Activated naive CD8-positive, alpha-beta T cell (primary cell): ENCODE measurements around the gene UROS.

ENCODE experiments used
- H3K27ac Mint-ChIP-seq: one replicate; pipeline ENCODE4 v1.8.0; 2021; ENCODE audit warnings: mixed read lengths
- H3K27me3 Mint-ChIP-seq: one replicate; pipeline ENCODE4 v1.8.0; 2021; ENCODE audit warnings: mixed read lengths
- H3K36me3 Mint-ChIP-seq: one replicate; pipeline ENCODE4 v1.8.0; 2021; ENCODE audit warnings: mixed read lengths
- H3K4me1 Mint-ChIP-seq: one replicate; pipeline ENCODE4 v1.8.0; 2021; ENCODE audit warnings: low read depth, mixed read lengths
- H3K4me3 Mint-ChIP-seq: one replicate; pipeline ENCODE4 v1.8.0; 2021; ENCODE audit warnings: mild to moderate bottlenecking, mixed read lengths
- H3K9me3 Mint-ChIP-seq: one replicate; pipeline ENCODE4 v1.8.0; 2021; ENCODE audit warnings: low read depth, mixed read lengths

UROS gene

GRCh38 chr10:125822878-125823662, at the start of gene UROS, which contains the start of gene BCCIP:
UROS (minus strand) TSS chr10:125823258; CDS start chr10:125816499, 6,759 bp downstream.
BCCIP (plus strand) TSS chr10:125823546; CDS start chr10:125823558, 12 bp downstream.
- Mint-ChIP-seq H3K27me3 (no peaks in the 10 kb centered on the region), H3K4me3 (peak within 1 kb of the TSS; percentile 89), H3K27ac (peak within 1 kb of the TSS; percentile 83), H3K4me1 (peaks cover 21% of the 10 kb centered on the region), H3K36me3 (peaks cover 4% of the 10 kb centered on the region), H3K9me3 (no peaks in the 10 kb centered on the region)

GRCh38 chr10:125871338-125871737, 48.3 kb upstream of the UROS start:
- H3K27me3 Mint-ChIP-seq, result no peaks in the 10 kb centered on the region
- H3K4me3 Mint-ChIP-seq, result no peak overlapping the region
- H3K36me3 Mint-ChIP-seq, result peaks cover 15% of the 10 kb centered on the region
- H3K27ac Mint-ChIP-seq, result no peak overlapping the region
- peaks cover 3% of the 10 kb centered on the region for H3K9me3 Mint-ChIP-seq
- no peaks in the 10 kb centered on the region for H3K4me1 Mint-ChIP-seq

GRCh38 chr10:125868372-125868975, 45.4 kb upstream of the UROS start:
- Mint-ChIP-seq H3K27me3 (no peaks in the 10 kb centered on the region), H3K4me3 (no peak overlapping the region), H3K36me3 (peaks cover 4% of the 10 kb centered on the region), H3K27ac (no peak overlapping the region), H3K9me3 (no peaks in the 10 kb centered on the region), H3K4me1 (no peaks in the 10 kb centered on the region)

- no peaks in the 10 kb centered on the region for H3K9me3 Mint-ChIP-seq
- H3K4me3 Mint-ChIP-seq, result no peak overlapping the region
- H3K27ac Mint-ChIP-seq, result no peak overlapping the region
- H3K4me1 Mint-ChIP-seq, result no peaks in the 10 kb centered on the region
- peaks cover 4% of the 10 kb centered on the region for H3K36me3 Mint-ChIP-seq
- no peaks in the 10 kb centered on the region for H3K27me3 Mint-ChIP-seq
These were observed 43.5 kb upstream of the UROS start for GRCh38 chr10:125866421-125867029.

GRCh38 chr10:125865120-125865519, 42.1 kb upstream of the UROS start:
- Mint-ChIP-seq H3K4me1 (no peaks in the 10 kb centered on the region), H3K27me3 (no peaks in the 10 kb centered on the region), H3K36me3 (peaks cover 4% of the 10 kb centered on the region), H3K27ac (no peak overlapping the region), H3K4me3 (no peak overlapping the region), H3K9me3 (no peaks in the 10 kb centered on the region)

- no peaks in the 10 kb centered on the region for H3K4me1 Mint-ChIP-seq
- H3K4me3 Mint-ChIP-seq, result no peak overlapping the region
- no peaks in the 10 kb centered on the region for H3K27me3 Mint-ChIP-seq
- H3K36me3 Mint-ChIP-seq, result no peaks in the 10 kb centered on the region
- H3K9me3 Mint-ChIP-seq, result no peaks in the 10 kb centered on the region
- H3K27ac Mint-ChIP-seq, result no peak overlapping the region
These were observed 36.2 kb upstream of the UROS start for GRCh38 chr10:125859128-125859817.

- H3K27me3 Mint-ChIP-seq, result no peaks in the 10 kb centered on the region
- no peak overlapping the region for H3K4me3 Mint-ChIP-seq
- peaks cover 4% of the 10 kb centered on the region for H3K36me3 Mint-ChIP-seq
- H3K27ac Mint-ChIP-seq, result no peak overlapping the region
- H3K4me1 Mint-ChIP-seq, result no peaks in the 10 kb centered on the region
- no peaks in the 10 kb centered on the region for H3K9me3 Mint-ChIP-seq
These were observed 34.2 kb upstream of the UROS start for GRCh38 chr10:125857185-125857760.

GRCh38 chr10:125852487-125852886, 29.4 kb upstream of the UROS start:
- H3K4me3 Mint-ChIP-seq, result no peak overlapping the region
- no peaks in the 10 kb centered on the region for H3K27me3 Mint-ChIP-seq
- H3K4me1 Mint-ChIP-seq, result no peaks in the 10 kb centered on the region
- H3K9me3 Mint-ChIP-seq, result no peaks in the 10 kb centered on the region
- H3K27ac Mint-ChIP-seq, result no peak overlapping the region
- H3K36me3 Mint-ChIP-seq, result peaks cover 13% of the 10 kb centered on the region

- Mint-ChIP-seq H3K27me3 (no peaks in the 10 kb centered on the region), H3K9me3 (no peaks in the 10 kb centered on the region), H3K36me3 (peaks cover 13% of the 10 kb centered on the region), H3K27ac (no peak overlapping the region), H3K4me1 (no peaks in the 10 kb centered on the region), H3K4me3 (no peak overlapping the region)
These were observed 28.0 kb upstream of the UROS start for GRCh38 chr10:125850766-125851731.

- peaks cover 13% of the 10 kb centered on the region for H3K36me3 Mint-ChIP-seq
- H3K4me1 Mint-ChIP-seq, result no peaks in the 10 kb centered on the region
- H3K9me3 Mint-ChIP-seq, result no peaks in the 10 kb centered on the region
- no peaks in the 10 kb centered on the region for H3K27me3 Mint-ChIP-seq
- H3K4me3 Mint-ChIP-seq, result no peak overlapping the region
- H3K27ac Mint-ChIP-seq, result no peak overlapping the region
These were observed 26.4 kb upstream of the UROS start for GRCh38 chr10:125849448-125849847.

- peaks cover 13% of the 10 kb centered on the region for H3K36me3 Mint-ChIP-seq
- H3K27me3 Mint-ChIP-seq, result no peaks in the 10 kb centered on the region
- no peak overlapping the region for H3K4me3 Mint-ChIP-seq
- no peaks in the 10 kb centered on the region for H3K4me1 Mint-ChIP-seq
- H3K27ac Mint-ChIP-seq, result no peak overlapping the region
- H3K9me3 Mint-ChIP-seq, result no peaks in the 10 kb centered on the region
These were observed 25.8 kb upstream of the UROS start for GRCh38 chr10:125848857-125849256.

GRCh38 chr10:125848371-125848770, 25.3 kb upstream of the UROS start:
- Mint-ChIP-seq H3K4me1 (no peaks in the 10 kb centered on the region), H3K27me3 (no peaks in the 10 kb centered on the region), H3K4me3 (no peak overlapping the region), H3K27ac (no peak overlapping the region), H3K9me3 (no peaks in the 10 kb centered on the region), H3K36me3 (peaks cover 13% of the 10 kb centered on the region)

GRCh38 chr10:125846894-125847293, 23.8 kb upstream of the UROS start:
- Mint-ChIP-seq H3K36me3 (peaks cover 9% of the 10 kb centered on the region), H3K4me3 (no peak overlapping the region), H3K9me3 (no peaks in the 10 kb centered on the region), H3K4me1 (no peaks in the 10 kb centered on the region), H3K27ac (no peak overlapping the region), H3K27me3 (no peaks in the 10 kb centered on the region)

GRCh38 chr10:125845617-125846016, 22.6 kb upstream of the UROS start:
- Mint-ChIP-seq H3K36me3 (peaks cover 2% of the 10 kb centered on the region), H3K4me3 (no peak overlapping the region), H3K27me3 (no peaks in the 10 kb centered on the region), H3K9me3 (no peaks in the 10 kb centered on the region), H3K27ac (no peak overlapping the region), H3K4me1 (no peaks in the 10 kb centered on the region)
